Kidney (tissue), 14 donors: ENCODE measurements around the gene MPZL1. TPM values are rescaled to one million over a fixed set of nuclear protein-coding genes. Genes with fewer than 3 reads are reported as not detected.

ENCODE experiments used
- DNase-seq, 5 donors: peaks; one replicate each; pipeline ENCODE4 v3.0.0-alpha.2; 2013 to 2020
- FAIRE-seq: peaks from 2 replicates; lab custom pipeline; 2012; peaks lifted over from hg19 to GRCh38; lab: Jason Lieb, UNC
- H3K27ac ChIP-seq, 2 donors: one replicate each; pipeline ENCODE4 v1.7.0; 2013; ENCODE audit warnings: low read depth in 2 of 2, low read length in 2 of 2, inconsistent platforms in 1 of 2
- H3K27me3 ChIP-seq: one replicate; pipeline ENCODE4 v1.7.1; 2013; ENCODE audit warnings: low read length, inconsistent platforms; ENCODE audit not compliant: control insufficient read depth, insufficient read depth
- H3K36me3 ChIP-seq, 3 donors: one replicate each; pipeline versions ENCODE4 v1.7.0 to v1.7.1; 2013; ENCODE audit warnings: low read length in 3 of 3, control low read depth in 1 of 3, inconsistent platforms in 1 of 3; ENCODE audit not compliant: insufficient read depth in 3 of 3, control insufficient read depth in 2 of 3
- H3K4me1 ChIP-seq, 3 donors: one replicate each; pipeline versions ENCODE4 v1.7.0 to v1.7.1; 2013; ENCODE audit warnings: low read length in 3 of 3, inconsistent platforms in 1 of 3, low read depth in 1 of 3; ENCODE audit not compliant: control insufficient read depth in 2 of 3, insufficient read depth in 2 of 3
- H3K4me3 ChIP-seq, 3 donors: one replicate each; pipeline versions ENCODE4 v1.7.0 to v1.8.1; 2013; ENCODE audit warnings: low read length in 3 of 3, control low read depth in 1 of 3, inconsistent platforms in 1 of 3
- H3K9ac ChIP-seq, 3 donors: one replicate each; pipeline versions ENCODE4 v1.7.0 to v1.7.1; 2013; ENCODE audit warnings: low read length in 3 of 3, control low read depth in 1 of 3, inconsistent platforms in 1 of 3
- H3K9me3 ChIP-seq, 3 donors: one replicate each; pipeline versions ENCODE4 v1.7.0 to v1.7.1; 2013; ENCODE audit warnings: low read length in 3 of 3, control low read depth in 1 of 3, inconsistent platforms in 1 of 3; ENCODE audit not compliant: control insufficient read depth in 2 of 3, insufficient read depth in 1 of 3
- CTCF ChIP-seq: IDR thresholded peaks from 3 replicates; pipeline ENCODE4 v1.5.1; 2012; ENCODE audit warnings: mild to moderate bottlenecking, moderate library complexity, borderline replicate concordance; ENCODE audit not compliant: insufficient read depth; ENCODE audit errors: extremely low read depth
- intact Hi-C: fragments of 100-400 bp; cut with DNase I; formaldehyde crosslinking; loops from one replicate; pipeline ENCODE4 v1.11.1; 2022
- polyA plus RNA-seq: library from polyadenylated mRNA; stranded (reverse); fragments of 350-450 nt; fragmentation: Illumina TruSeq; extraction: RNeasy Lipid Tissue Mini Kit (QIAGEN cat#74804); gene quantifications from one replicate; pipeline ENCODE4 v1.2.3, GENCODE V29; 2014; ENCODE audit warnings: low read depth, low replicate concordance; ENCODE audit not compliant: insufficient read depth
- total RNA-seq: library from RNA; stranded (reverse); fragmentation: NEBNext Ultra II Directional; extraction: Animal tissue kit (Norgen Biotek cat#: 25700); gene quantifications from one replicate; pipeline ENCODE4 v1.2.1, GENCODE V29; 2021
- donor health status: control.
- donor health status: control.
- donor health status: control.
- donor health status: control.
- donor health status: control.
- donor health status: DM: yes; HTN: yes; CAD: no.
- donor health status: Normal renal cell carcinoma (clear cell type).

The MPZL1 gene
- total and polyA plus RNA-seq, 2 donors from 2014 or later: 42.1 to 98.3 TPM

DNA sequence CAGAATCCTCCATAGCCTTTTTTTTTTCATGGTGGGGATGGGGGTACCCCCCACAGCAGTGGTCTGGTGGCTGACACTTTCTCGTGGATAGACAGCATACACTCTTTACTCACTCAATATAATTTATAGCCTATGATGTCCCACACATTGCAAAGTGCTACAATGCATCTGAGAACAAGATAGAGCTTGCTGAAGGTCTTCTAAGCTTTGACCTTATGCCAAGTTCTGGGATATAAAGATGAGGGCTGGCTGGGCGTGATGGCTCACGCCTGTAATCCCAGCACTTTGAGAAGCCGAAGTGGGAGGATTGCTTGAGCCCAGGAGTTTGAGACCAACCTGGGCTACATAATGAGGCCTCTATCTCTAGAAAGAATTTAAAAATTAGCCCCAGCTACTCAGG is 78.0 kb downstream of the MPZL1 start:
- no peaks in the 10 kb centered on the region for H3K36me3 ChIP-seq
- no peak overlapping the region for H3K4me3 ChIP-seq
- H3K27me3 ChIP-seq: no peaks in the 10 kb centered on the region
- intact Hi-C loops: no loop called here
- peaks cover 0 to 5% (median 4%) of the 10 kb centered on the region in 3 donors for H3K4me1 ChIP-seq
- TF ChIP-seq CTCF: no peak
- no peak for DNase-seq
- H3K27ac ChIP-seq: no peak overlapping the region
- no peaks in the 10 kb centered on the region for H3K9me3 ChIP-seq
- no peak for FAIRE-seq
- no peak overlapping the region for H3K9ac ChIP-seq

- TF ChIP-seq CTCF: no peak
- intact Hi-C loops: no loop called here
- Histone ChIP-seq H3K4me3 (no peak overlapping the region), H3K27me3 (no peaks in the 10 kb centered on the region), H3K9ac (no peak overlapping the region), H3K27ac (no peak overlapping the region), H3K36me3 (no peaks in the 10 kb centered on the region), H3K9me3 (no peaks in the 10 kb centered on the region), H3K4me1 (peaks cover 0 to 5% (median 4%) of the 10 kb centered on the region in 3 donors)
- no peak for DNase-seq
- no peak for FAIRE-seq
Measured at GRCh38 chr1:167800251-167800650, 78.5 kb downstream of the MPZL1 start.

DNA sequence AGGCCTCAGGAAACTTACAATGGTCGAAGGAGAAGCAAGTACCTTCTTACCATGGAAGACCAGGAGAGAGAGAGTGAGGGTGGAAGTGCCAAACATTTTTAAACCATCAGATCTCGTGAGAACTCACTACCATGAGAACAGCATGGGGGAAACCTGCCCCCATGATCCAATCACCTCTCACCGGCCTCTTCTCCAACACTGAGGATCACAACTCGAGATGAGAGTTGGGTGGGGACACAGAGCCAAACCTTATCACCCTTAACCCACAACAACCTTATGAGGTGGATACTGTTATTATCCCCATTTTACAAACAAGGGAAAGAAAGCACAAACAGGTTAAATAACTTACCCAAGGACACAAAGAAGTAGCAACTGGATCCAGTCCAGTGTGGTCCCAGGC is 80.5 kb downstream of the MPZL1 start:
- intact Hi-C loops: no loop called here
- H3K9ac ChIP-seq: no peak overlapping the region
- no peak for TF ChIP-seq CTCF
- no peaks in the 10 kb centered on the region for H3K9me3 ChIP-seq
- H3K27me3 ChIP-seq: no peaks in the 10 kb centered on the region
- no peaks in the 10 kb centered on the region for H3K36me3 ChIP-seq
- FAIRE-seq (no peak), DNase-seq (no peak)
- H3K4me1 ChIP-seq: peaks cover 0 to 2% (median 2%) of the 10 kb centered on the region in 3 donors
- H3K27ac ChIP-seq: no peak overlapping the region
- H3K4me3 ChIP-seq: no peak overlapping the region
